SU-DHL-6 (cell line): ENCODE measurements around the gene UMODL1.

ENCODE experiments used
- CTCF ChIP-seq: fragments of 200-600 bp; sonication (generic); IDR thresholded peaks from one replicate; pipeline ENCODE4 v1.5.1; 2017; ENCODE audit warnings: antibody characterized with exemption, mild to moderate bottlenecking, low read length, moderate library complexity; ENCODE audit not compliant: insufficient read depth, poor library complexity, severe bottlenecking
- EZH2phosphoT487 ChIP-seq: fragments of 200-600 bp; sonication (generic), shearing (Covaris generic); conservative IDR thresholded peaks from 2 replicates; pipeline ENCODE4 v1.6.1; 2018; ENCODE audit warnings: mild to moderate bottlenecking, antibody characterized with exemption, low read length, moderate library complexity, mixed read lengths

GRCh38 chr21:42025376-42026081 lies 45.6 kb upstream of the UMODL1 start:
- TF ChIP-seq CTCF (no peak), EZH2phosphoT487 (no peak)
